K562 (cell line): ENCODE results near the gene TRIM27. TPM values are rescaled to one million over a fixed set of nuclear protein-coding genes. Genes with fewer than 3 reads are reported as not detected.
A peak's percentile ranks its signal among the peaks of the same experiment; 100 is the strongest.

Source experiments
- BRD9 ChIP-seq: fragments of 450-650 bp; IDR thresholded peaks from 2 replicates; pipeline ENCODE4 v1.6.1; 2018; ENCODE audit warnings: low read depth; ENCODE audit not compliant: partially characterized antibody
- BRF1 ChIP-seq: IDR thresholded peaks from 3 replicates; pipeline ENCODE4 v1.6.1; 2011; ENCODE audit warnings: borderline replicate concordance, mild to moderate bottlenecking; ENCODE audit not compliant: insufficient read length; ENCODE audit errors: extremely low read depth
- CHD2 ChIP-seq: IDR thresholded peaks from 2 replicates; pipeline ENCODE4 v1.6.1; 2011; ENCODE audit warnings: low read depth, low read length
- FOXK1 ChIP-seq: sonication (generic); formaldehyde crosslinking; IDR thresholded peaks from 2 replicates; pipeline ENCODE4 v1.8.0; 2022; ENCODE audit warnings: missing genetic modification reagents, mild to moderate bottlenecking, borderline replicate concordance
- HOXB6 ChIP-seq: fragments of 250-450 bp; sonication (Bioruptor Pico); IDR thresholded peaks from 2 replicates; pipeline ENCODE4 v1.5.1; 2022; ENCODE audit warnings: mild to moderate bottlenecking, borderline replicate concordance
- KDM2B ChIP-seq: fragments of 250-450 bp; sonication (Bioruptor Pico); IDR thresholded peaks from 2 replicates; pipeline ENCODE4 v1.8.0; 2021; ENCODE audit warnings: mild to moderate bottlenecking, moderate library complexity
- SRSF3 ChIP-seq: fragments of 200-400 bp; formaldehyde crosslinking; IDR thresholded peaks from 2 replicates; pipeline ENCODE4 v1.6.1; 2016; ENCODE audit warnings: mild to moderate bottlenecking, low read length, moderate library complexity; ENCODE audit not compliant: insufficient read depth
- ZC3H4 ChIP-seq: sonication (generic); formaldehyde crosslinking; IDR thresholded peaks from 2 replicates; pipeline ENCODE4 v1.9.0; 2021; ENCODE audit warnings: missing genetic modification reagents, borderline replicate concordance
- ZNF282 ChIP-seq: sonication (generic); formaldehyde crosslinking; IDR thresholded peaks from 2 replicates; pipeline ENCODE4 v1.8.1; 2023; ENCODE audit warnings: missing genetic modification reagents
- ZNF354B ChIP-seq: fragments of 250-450 bp; sonication (Bioruptor Pico); IDR thresholded peaks from 2 replicates; pipeline ENCODE4 v1.4.0; 2020
- polyA plus RNA-seq, 8 experiments: library from polyadenylated mRNA; depleted of rRNA in 4 of 8; stranded (reverse) in 5 of 8; unstranded in 3 of 8; fragments of >200 nt; fragmentation: Nextera tagmentation in 2 of 8; fragmentation: Illumina TruSeq in 1 of 8; extraction: Ambion mirVana in 2 of 8; extraction: Trizol in 1 of 8; gene quantifications; 2 replicates each; pipeline versions ENCODE4 v1.2.1 to v1.2.3, GENCODE V29; 2011 to 2014; ENCODE audit warnings: inconsistent platforms in 1 of 8, missing spikeins in 1 of 8
- total RNA-seq, 7 experiments: library from RNA; depleted of rRNA in 6 of 7; stranded (reverse); fragments of >200 nt in 6 of 7; fragmentation: Illumina TruSeq in 2 of 7; extraction: Trizol in 2 of 7; gene quantifications; 2 replicates each; pipeline versions ENCODE4 v1.2.1 to v1.2.3, GENCODE V29; 2011 to 2021; ENCODE audit warnings: low replicate concordance in 1 of 7
- TF ChIP-seq, protein P1 (sequence below): fragments of 250-450 bp; sonication (Bioruptor Pico); IDR thresholded peaks from 2 replicates; pipeline ENCODE4 v1.8.0; 2021; ENCODE audit warnings: moderate library complexity, mild to moderate bottlenecking, inconsistent platforms
- TF ChIP-seq, protein P2 (sequence below): fragments of 200-600 bp; sonication (generic); IDR thresholded peaks from one replicate; pipeline ENCODE4 v1.6.1; 2012; ENCODE audit warnings: mild to moderate bottlenecking, low read depth, low read length, inconsistent platforms
- TF ChIP-seq, protein P3 (sequence below): IDR thresholded peaks from 2 replicates; pipeline ENCODE4 v1.6.1; 2012; ENCODE audit warnings: low read depth, low read length, improper control_type of control experiment, borderline replicate concordance

TRIM27 gene
- total and polyA plus RNA-seq, 9 of the 15 experiments (the other 6 are each of a cell fraction or from before 2014, with no cell fraction given) = 37.7 to 235 (median 122) TPM

DNA sequence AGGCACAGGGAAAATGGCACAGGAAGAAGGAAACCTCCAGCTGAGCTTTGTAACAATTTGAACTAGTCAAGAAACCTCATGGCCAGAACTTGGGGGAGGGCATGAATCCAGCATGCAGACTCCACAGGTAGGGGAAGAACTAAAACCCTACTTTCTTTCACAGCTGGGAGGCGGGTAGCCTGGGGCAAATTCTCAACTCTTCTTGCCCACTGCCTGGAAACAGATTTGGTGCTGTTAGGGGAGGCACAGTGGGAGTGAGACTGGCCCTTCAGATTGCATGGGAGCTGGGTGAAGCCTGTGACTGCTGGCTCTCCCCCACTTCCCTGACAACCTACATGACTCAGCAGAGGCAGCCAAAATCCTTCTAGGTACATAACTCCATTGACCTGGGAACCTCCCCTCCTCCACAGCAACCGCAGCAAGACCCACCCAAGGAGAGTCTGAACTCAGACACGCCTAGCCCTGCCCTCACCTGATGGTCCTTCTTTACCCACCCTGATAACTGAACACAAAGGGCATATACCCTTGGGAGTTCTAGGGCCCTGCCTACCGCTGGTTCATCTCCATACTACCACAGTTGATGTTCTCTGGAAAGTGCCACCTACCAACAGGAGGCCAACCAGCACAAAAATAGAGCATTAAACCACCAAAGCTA, 37.2 kb upstream of the TRIM27 start (continued):
- TF ChIP-seq CHD2 = peak; percentile 36; the same call in 1 of the 2 replicates
- TF ChIP-seq BRD9 = peak; percentile 89
- TF ChIP-seq, protein P1, sequence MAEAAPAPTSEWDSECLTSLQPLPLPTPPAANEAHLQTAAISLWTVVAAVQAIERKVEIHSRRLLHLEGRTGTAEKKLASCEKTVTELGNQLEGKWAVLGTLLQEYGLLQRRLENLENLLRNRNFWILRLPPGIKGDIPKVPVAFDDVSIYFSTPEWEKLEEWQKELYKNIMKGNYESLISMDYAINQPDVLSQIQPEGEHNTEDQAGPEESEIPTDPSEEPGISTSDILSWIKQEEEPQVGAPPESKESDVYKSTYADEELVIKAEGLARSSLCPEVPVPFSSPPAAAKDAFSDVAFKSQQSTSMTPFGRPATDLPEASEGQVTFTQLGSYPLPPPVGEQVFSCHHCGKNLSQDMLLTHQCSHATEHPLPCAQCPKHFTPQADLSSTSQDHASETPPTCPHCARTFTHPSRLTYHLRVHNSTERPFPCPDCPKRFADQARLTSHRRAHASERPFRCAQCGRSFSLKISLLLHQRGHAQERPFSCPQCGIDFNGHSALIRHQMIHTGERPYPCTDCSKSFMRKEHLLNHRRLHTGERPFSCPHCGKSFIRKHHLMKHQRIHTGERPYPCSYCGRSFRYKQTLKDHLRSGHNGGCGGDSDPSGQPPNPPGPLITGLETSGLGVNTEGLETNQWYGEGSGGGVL = no peak
- no peak for TF ChIP-seq ZNF282
- TF ChIP-seq, protein P2, sequence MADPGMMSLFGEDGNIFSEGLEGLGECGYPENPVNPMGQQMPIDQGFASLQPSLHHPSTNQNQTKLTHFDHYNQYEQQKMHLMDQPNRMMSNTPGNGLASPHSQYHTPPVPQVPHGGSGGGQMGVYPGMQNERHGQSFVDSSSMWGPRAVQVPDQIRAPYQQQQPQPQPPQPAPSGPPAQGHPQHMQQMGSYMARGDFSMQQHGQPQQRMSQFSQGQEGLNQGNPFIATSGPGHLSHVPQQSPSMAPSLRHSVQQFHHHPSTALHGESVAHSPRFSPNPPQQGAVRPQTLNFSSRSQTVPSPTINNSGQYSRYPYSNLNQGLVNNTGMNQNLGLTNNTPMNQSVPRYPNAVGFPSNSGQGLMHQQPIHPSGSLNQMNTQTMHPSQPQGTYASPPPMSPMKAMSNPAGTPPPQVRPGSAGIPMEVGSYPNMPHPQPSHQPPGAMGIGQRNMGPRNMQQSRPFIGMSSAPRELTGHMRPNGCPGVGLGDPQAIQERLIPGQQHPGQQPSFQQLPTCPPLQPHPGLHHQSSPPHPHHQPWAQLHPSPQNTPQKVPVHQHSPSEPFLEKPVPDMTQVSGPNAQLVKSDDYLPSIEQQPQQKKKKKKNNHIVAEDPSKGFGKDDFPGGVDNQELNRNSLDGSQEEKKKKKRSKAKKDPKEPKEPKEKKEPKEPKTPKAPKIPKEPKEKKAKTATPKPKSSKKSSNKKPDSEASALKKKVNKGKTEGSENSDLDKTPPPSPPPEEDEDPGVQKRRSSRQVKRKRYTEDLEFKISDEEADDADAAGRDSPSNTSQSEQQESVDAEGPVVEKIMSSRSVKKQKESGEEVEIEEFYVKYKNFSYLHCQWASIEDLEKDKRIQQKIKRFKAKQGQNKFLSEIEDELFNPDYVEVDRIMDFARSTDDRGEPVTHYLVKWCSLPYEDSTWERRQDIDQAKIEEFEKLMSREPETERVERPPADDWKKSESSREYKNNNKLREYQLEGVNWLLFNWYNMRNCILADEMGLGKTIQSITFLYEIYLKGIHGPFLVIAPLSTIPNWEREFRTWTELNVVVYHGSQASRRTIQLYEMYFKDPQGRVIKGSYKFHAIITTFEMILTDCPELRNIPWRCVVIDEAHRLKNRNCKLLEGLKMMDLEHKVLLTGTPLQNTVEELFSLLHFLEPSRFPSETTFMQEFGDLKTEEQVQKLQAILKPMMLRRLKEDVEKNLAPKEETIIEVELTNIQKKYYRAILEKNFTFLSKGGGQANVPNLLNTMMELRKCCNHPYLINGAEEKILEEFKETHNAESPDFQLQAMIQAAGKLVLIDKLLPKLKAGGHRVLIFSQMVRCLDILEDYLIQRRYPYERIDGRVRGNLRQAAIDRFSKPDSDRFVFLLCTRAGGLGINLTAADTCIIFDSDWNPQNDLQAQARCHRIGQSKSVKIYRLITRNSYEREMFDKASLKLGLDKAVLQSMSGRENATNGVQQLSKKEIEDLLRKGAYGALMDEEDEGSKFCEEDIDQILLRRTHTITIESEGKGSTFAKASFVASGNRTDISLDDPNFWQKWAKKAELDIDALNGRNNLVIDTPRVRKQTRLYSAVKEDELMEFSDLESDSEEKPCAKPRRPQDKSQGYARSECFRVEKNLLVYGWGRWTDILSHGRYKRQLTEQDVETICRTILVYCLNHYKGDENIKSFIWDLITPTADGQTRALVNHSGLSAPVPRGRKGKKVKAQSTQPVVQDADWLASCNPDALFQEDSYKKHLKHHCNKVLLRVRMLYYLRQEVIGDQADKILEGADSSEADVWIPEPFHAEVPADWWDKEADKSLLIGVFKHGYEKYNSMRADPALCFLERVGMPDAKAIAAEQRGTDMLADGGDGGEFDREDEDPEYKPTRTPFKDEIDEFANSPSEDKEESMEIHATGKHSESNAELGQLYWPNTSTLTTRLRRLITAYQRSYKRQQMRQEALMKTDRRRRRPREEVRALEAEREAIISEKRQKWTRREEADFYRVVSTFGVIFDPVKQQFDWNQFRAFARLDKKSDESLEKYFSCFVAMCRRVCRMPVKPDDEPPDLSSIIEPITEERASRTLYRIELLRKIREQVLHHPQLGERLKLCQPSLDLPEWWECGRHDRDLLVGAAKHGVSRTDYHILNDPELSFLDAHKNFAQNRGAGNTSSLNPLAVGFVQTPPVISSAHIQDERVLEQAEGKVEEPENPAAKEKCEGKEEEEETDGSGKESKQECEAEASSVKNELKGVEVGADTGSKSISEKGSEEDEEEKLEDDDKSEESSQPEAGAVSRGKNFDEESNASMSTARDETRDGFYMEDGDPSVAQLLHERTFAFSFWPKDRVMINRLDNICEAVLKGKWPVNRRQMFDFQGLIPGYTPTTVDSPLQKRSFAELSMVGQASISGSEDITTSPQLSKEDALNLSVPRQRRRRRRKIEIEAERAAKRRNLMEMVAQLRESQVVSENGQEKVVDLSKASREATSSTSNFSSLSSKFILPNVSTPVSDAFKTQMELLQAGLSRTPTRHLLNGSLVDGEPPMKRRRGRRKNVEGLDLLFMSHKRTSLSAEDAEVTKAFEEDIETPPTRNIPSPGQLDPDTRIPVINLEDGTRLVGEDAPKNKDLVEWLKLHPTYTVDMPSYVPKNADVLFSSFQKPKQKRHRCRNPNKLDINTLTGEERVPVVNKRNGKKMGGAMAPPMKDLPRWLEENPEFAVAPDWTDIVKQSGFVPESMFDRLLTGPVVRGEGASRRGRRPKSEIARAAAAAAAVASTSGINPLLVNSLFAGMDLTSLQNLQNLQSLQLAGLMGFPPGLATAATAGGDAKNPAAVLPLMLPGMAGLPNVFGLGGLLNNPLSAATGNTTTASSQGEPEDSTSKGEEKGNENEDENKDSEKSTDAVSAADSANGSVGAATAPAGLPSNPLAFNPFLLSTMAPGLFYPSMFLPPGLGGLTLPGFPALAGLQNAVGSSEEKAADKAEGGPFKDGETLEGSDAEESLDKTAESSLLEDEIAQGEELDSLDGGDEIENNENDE = no peak
- TF ChIP-seq FOXK1 (CRISPR knock-in tag) = no peak
- no peak for TF ChIP-seq ZNF354B
- no peak for TF ChIP-seq ZC3H4 (CRISPR knock-in tag)
- TF ChIP-seq BRF1 = no peak
- TF ChIP-seq HOXB6 (CRISPR knock-in tag) = no peak
- no peak for TF ChIP-seq SRSF3
- TF ChIP-seq KDM2B (CRISPR knock-in tag) = no peak
- TF ChIP-seq, protein P3, sequence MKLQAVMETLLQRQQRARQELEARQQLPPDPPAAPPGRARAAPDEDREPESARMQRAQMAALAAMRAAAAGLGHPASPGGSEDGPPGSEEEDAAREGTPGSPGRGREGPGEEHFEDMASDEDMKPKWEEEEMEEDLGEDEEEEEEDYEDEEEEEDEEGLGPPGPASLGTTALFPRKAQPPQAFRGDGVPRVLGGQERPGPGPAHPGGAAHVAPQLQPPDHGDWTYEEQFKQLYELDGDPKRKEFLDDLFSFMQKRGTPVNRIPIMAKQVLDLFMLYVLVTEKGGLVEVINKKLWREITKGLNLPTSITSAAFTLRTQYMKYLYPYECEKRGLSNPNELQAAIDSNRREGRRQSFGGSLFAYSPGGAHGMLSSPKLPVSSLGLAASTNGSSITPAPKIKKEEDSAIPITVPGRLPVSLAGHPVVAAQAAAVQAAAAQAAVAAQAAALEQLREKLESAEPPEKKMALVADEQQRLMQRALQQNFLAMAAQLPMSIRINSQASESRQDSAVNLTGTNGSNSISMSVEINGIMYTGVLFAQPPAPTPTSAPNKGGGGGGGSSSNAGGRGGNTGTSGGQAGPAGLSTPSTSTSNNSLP = no peak
